Central memory CD8-positive, alpha-beta T cell (primary cell): ENCODE data around the gene GABBR2.

Experiments used
- ATAC-seq: fragments of 150-1000 bp; cut with Tn5 transposase; replicated peaks from 2 replicates; pipeline ENCODE4 v1.10.0; 2022; ENCODE audit warnings: mild to moderate bottlenecking, moderate FRiP score, moderate number of reproducible peaks; ENCODE audit not compliant: poor library complexity, severe bottlenecking; ENCODE audit errors: extremely low read depth
- DNase-seq, 2 donors: peaks; one replicate each; pipeline ENCODE4 v3.0.0; 2021; ENCODE audit warnings: low spot score in 2 of 2
- H3K27ac Mint-ChIP-seq: one replicate; pipeline ENCODE4 v1.8.0; 2022; ENCODE audit warnings: low read depth, mild to moderate bottlenecking, moderate library complexity, mixed read lengths
- H3K27me3 Mint-ChIP-seq: one replicate; pipeline ENCODE4 v1.8.0; 2022; ENCODE audit warnings: mixed read lengths
- H3K36me3 Mint-ChIP-seq: one replicate; pipeline ENCODE4 v1.8.0; 2022; ENCODE audit warnings: mild to moderate bottlenecking, moderate library complexity, mixed read lengths; ENCODE audit not compliant: insufficient read depth
- H3K4me1 Mint-ChIP-seq: one replicate; pipeline ENCODE4 v1.8.0; 2022; ENCODE audit warnings: mixed read lengths
- H3K4me3 Mint-ChIP-seq: one replicate; pipeline ENCODE4 v1.8.0; 2022; ENCODE audit warnings: mild to moderate bottlenecking, moderate library complexity, mixed read lengths
- H3K9me3 Mint-ChIP-seq: one replicate; pipeline ENCODE4 v1.8.0; 2022; ENCODE audit warnings: mixed read lengths

GABBR2 gene

DNA sequence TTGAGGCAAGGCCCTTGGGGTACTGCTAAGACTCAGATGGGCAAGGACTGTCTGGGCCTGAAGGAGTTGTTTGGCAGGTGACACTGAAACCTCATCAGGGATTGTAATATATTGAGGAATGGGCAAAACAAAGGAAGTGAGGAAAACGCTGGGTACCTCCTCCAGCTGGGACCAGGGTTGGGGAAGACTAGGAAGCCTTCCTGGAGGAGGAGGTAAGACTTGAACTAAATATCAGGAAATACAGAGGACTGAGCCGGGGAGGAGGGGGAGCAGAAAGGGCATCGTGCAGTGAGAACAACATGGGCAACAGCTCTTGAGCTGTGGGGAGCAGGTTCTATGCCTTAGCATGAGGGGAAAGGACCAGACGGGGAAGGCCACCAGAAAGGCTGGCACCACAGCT is 144.0 kb downstream of the GABBR2 start:
- Mint-ChIP-seq H3K27me3 (no peaks in the 10 kb centered on the region), H3K4me3 (no peak overlapping the region), H3K9me3 (no peaks in the 10 kb centered on the region), H3K27ac (no peak overlapping the region), H3K36me3 (no peaks in the 10 kb centered on the region), H3K4me1 (no peaks in the 10 kb centered on the region)
- DNase-seq (no peak), ATAC-seq (no peak)

DNA sequence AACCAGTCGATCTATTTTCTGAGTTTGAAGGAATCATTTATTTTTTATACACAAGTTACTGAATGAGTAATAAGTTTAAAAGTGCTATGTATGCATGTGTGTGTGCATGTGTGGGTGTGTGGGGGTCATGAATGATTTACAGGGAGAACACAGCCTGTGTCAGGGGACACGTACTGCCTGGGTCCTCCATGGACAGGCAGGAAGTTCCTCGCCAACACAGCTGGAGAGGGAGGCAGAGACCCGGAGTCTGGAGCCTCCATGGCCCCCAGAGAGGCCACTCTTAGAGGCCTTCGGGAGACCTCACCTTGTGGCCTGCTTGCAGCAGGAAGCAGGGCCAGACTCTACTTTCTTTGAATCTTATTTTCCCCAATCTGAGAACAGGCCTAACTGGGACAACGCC is 144.7 kb downstream of the GABBR2 start:
- H3K4me3 Mint-ChIP-seq = no peak overlapping the region
- no peaks in the 10 kb centered on the region for H3K4me1 Mint-ChIP-seq
- ATAC-seq (no peak), DNase-seq (no peak)
- H3K27ac Mint-ChIP-seq = no peak overlapping the region
- no peaks in the 10 kb centered on the region for H3K9me3 Mint-ChIP-seq
- H3K27me3 Mint-ChIP-seq = no peaks in the 10 kb centered on the region
- no peaks in the 10 kb centered on the region for H3K36me3 Mint-ChIP-seq

DNA sequence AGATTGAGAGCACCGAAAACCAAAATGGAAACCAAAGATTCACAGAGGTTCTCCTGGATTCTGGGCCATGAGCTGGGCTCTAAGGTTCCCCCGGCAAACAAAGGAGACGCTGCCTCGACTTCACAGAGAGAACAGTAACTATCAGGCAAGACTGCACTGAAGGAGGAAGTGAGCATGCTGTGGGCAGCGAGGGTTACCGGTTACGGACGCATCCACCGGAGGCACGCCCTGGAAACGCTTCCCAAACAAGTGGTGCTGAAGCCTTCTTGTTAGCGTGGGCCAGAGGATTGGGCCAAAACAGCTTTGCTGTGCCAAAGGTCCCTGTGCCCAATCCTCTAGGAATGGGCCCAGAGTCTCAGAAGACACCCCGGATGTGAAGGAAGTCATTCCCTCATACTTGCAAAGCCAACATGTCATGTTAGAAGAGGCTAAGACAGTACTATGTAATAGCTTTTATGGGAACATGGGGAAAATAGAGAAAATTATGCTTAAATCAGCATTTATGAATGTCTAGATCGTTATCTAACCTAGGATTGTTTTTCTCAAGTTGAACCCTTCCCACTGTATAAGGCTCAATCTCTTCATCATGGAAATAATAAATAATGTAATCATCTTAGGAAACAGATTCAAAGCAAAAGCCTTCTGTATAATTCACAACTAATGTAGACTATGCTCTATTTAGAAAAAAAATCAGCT is 145.4 kb downstream of the GABBR2 start:
- H3K27ac Mint-ChIP-seq = no peak overlapping the region
- H3K4me3 Mint-ChIP-seq = no peak overlapping the region
- no peaks in the 10 kb centered on the region for H3K9me3 Mint-ChIP-seq
- H3K36me3 Mint-ChIP-seq = no peaks in the 10 kb centered on the region
- ATAC-seq (no peak), DNase-seq (no peak)
- no peaks in the 10 kb centered on the region for H3K27me3 Mint-ChIP-seq
- H3K4me1 Mint-ChIP-seq = no peaks in the 10 kb centered on the region

DNA sequence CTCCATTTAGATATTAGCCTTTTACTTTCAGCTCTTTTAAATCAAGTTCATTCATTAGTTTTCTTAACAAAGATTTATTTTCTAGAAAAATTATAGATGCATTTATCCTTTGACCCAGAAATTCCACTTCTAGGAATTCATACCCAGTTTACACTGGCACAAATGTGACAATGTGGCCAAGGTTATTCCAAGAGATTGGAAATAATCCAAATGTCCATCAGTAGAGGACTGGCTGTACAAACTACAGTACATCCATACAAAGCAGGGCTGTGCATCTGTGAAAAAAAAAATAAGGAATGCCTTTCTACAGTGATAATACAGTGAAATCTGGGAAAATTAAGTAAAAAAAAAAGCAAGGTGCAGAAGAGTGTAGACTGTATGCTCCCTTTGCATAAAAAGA is 149.2 kb downstream of the GABBR2 start:
- ATAC-seq (no peak), DNase-seq (no peak)
- no peaks in the 10 kb centered on the region for H3K9me3 Mint-ChIP-seq
- H3K4me3 Mint-ChIP-seq = no peak overlapping the region
- peaks cover 23% of the 10 kb centered on the region for H3K27me3 Mint-ChIP-seq
- no peak overlapping the region for H3K27ac Mint-ChIP-seq
- H3K36me3 Mint-ChIP-seq = no peaks in the 10 kb centered on the region
- H3K4me1 Mint-ChIP-seq = no peaks in the 10 kb centered on the region

DNA sequence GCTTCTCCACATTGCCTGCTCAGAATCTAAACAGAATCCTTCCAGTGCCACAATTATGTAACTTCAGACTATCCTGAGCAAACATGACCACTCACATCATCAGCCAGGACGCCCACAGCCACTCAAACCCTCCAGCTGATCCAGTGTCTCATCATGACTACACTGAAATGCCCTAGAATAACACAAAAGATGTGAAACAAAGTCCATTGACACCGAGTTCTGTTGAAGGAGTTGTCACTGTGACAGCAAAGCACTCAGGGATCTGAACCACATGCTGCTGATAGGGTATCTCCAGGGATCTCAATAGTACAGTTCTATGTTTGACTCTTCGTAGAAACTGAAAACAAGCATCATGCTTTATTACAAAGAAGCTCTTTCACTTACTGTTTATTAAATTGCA is 150.2 kb downstream of the GABBR2 start:
- H3K9me3 Mint-ChIP-seq = no peaks in the 10 kb centered on the region
- no peaks in the 10 kb centered on the region for H3K4me1 Mint-ChIP-seq
- H3K27me3 Mint-ChIP-seq = peaks cover 33% of the 10 kb centered on the region
- DNase-seq (no peak), ATAC-seq (no peak)
- H3K27ac Mint-ChIP-seq = no peak overlapping the region
- no peak overlapping the region for H3K4me3 Mint-ChIP-seq
- H3K36me3 Mint-ChIP-seq = no peaks in the 10 kb centered on the region

DNA sequence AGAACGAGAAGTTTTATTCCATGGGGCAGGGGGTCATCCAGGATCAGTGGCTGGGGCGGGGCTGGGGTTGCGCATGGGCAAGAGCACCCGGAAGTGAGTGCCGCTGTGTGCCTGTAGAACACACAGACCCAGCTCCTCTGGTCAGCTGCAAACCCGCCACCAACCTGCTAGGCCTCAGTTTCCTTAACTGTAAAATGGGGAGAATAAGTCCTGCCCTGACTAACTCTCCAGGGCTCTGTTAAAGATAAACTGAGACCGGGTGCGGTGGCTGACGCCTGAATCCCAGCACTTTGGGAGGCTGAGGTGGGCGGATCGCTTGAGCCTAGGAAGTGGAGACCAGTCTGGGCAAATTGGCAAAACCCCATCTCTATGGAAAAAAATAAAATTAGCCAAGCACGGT is 152.2 kb downstream of the GABBR2 start:
- no peak for ATAC-seq
- no peak overlapping the region for H3K27ac Mint-ChIP-seq
- H3K27me3 Mint-ChIP-seq = peaks cover 38% of the 10 kb centered on the region

DNA sequence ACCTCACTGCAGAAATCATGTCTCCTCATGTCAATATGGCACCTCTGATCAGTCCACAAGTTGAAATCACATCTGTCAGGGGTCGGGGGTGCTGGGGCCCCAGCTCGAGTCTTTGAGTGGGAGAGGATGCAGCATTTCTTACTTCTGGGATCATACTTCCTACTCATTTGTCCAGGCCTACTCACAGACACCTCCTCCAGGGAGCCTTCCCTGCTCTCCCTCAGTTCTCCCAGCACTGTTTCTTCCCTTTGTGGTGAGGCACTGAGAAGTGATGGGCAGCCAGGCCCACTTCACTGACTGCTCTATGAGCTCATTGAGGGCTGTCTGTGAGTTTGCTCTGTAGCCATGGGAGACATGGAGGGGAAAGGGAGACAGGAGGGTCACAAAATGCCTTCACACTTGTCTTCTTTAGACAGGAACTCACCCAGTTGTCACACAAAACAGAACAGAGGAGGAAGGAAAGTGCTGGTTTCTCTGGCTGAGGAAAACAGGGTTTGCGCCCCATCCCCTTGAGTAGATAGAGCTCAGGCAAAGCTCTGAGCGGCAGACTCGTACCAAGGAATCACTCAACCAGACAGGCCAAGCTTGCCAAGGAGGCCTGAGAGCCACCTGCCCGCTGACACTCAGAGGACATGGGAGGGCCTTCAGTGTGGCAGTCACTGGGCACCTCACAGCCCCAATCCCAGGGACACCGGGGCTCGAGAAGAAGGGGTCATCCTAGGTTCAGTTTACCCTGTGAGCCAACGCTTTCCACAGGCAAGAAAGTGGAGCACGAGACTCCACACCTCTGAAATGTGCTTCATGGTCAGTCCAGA is 152.9 kb downstream of the GABBR2 start:
- H3K27ac Mint-ChIP-seq = no peak overlapping the region
- no peaks in the 10 kb centered on the region for H3K36me3 Mint-ChIP-seq
- no peak overlapping the region for H3K4me3 Mint-ChIP-seq
- ATAC-seq (no peak), DNase-seq (no peak)
- peaks cover 43% of the 10 kb centered on the region for H3K27me3 Mint-ChIP-seq
- H3K9me3 Mint-ChIP-seq = no peaks in the 10 kb centered on the region
- H3K4me1 Mint-ChIP-seq = no peaks in the 10 kb centered on the region

More for the DNA sequence above, 152.2 kb downstream of the GABBR2 start:
- no peak overlapping the region for H3K4me3 Mint-ChIP-seq
- H3K36me3 Mint-ChIP-seq = no peaks in the 10 kb centered on the region
- no peaks in the 10 kb centered on the region for H3K9me3 Mint-ChIP-seq
- no peaks in the 10 kb centered on the region for H3K4me1 Mint-ChIP-seq
- no peak for DNase-seq

DNA sequence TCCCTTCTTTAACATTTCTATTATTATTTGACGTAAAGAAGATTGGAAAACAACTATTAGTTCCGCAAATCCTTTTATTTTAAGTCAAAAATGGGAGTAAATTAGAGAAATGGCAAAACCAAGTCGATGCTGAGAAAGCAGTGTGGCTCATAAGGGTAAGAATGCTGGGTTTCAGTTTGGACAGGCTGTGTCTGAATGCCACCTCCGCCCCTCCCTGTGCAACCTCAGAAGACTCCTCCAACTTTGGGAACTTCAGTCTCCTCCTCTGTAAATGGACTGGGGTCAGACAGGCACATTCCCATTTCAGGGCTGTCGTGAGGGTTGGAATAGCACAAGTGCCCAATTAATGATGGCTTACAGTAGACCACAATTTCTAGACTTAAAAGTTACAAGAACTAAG is 154.0 kb downstream of the GABBR2 start:
- Mint-ChIP-seq H3K4me3 (no peak overlapping the region), H3K9me3 (no peaks in the 10 kb centered on the region), H3K36me3 (no peaks in the 10 kb centered on the region), H3K27ac (no peak overlapping the region), H3K4me1 (no peaks in the 10 kb centered on the region), H3K27me3 (peaks cover 54% of the 10 kb centered on the region)
- DNase-seq (no peak), ATAC-seq (no peak)

DNA sequence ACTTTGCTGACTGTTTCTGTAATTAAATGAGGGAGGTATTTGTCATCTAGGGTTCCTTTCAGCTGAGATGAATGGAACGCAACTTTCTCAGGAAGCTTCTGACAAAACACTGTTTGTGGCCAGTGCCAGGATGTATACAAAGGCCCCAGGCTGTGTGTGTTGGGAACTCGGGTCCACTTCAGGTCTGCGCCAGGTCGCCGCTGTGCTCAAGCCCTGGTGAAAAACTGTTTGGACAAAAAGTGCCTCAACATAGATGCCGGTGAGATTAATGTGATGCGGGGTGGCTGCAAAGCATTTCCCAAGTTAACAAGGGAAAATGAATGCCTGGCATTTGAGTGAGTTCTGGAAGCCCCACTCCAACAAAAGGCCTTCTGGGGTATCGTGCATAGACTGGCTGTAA is 156.4 kb downstream of the GABBR2 start:
- no peak for DNase-seq
- H3K36me3 Mint-ChIP-seq = no peaks in the 10 kb centered on the region
- ATAC-seq = no peak
- peaks cover 69% of the 10 kb centered on the region for H3K27me3 Mint-ChIP-seq
- H3K9me3 Mint-ChIP-seq = no peaks in the 10 kb centered on the region
- no peaks in the 10 kb centered on the region for H3K4me1 Mint-ChIP-seq
- H3K27ac Mint-ChIP-seq = no peak overlapping the region
- no peak overlapping the region for H3K4me3 Mint-ChIP-seq

DNA sequence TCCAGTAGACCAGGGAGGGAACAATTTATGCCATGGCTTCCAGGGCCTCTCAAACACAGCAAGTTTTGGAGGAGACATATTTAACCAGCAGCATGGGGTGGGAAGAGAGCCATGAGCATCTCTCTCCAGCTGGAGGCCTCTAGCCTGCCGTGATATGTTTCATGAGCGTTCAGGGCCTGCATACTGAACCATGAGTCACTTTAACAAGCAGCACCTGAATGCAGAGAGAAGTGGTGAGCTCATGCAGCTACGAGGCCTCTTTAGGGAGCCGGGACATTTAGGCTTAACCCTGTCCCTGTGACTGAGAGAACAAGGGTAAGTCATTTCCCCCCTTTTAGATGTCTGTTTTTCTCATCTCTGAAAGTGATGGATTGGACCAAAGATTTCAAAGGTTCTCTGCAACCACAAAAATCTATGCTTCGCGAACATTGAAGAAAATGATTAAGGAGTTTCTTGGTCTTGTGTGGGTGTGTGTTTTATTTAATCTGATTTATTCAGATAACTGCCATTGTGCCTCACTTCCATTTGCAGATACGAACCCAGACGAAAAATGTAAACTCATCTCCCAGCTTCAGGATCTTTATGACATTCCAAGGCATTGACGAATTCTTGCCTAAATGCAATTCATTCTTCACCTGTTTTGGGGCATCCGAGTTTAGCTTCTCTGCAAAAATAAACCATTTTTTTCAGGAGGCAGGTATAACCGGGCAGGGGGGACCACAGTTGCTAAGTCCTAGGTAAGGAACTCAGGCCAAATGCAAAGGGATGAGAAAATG is 157.0 kb downstream of the GABBR2 start:
- H3K4me1 Mint-ChIP-seq = no peaks in the 10 kb centered on the region
- no peak overlapping the region for H3K27ac Mint-ChIP-seq

DNA sequence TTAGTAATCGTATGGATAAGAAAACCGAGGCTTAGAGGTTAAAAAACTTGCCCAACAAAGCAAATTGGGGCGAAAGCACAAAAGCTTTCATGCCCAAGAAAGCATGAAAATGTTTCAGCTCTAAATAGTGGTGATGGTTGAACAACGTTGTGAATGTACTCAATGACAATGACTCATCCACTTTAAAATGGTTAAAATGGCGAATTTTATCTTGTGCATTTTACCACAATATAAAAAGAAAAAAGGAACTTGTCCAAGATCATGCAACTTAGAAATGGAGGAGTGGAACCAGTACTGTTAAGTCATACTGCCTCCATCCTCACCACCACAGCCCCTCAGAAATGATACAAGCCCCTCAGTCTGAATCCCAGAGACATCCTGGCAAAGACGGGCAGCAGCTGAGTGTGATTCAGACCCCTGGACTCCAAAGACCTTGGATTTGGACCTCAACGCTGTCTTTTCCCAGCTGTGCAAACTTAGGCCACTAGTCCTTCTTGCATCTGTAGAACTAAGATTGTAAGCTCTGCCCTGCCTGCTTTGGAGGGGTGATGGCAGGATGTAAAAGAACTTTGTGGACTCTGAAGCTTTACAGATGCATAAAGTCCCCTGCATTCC is 158.4 kb downstream of the GABBR2 start:
- DNase-seq (no peak), ATAC-seq (no peak)
- peaks cover 53% of the 10 kb centered on the region for H3K27me3 Mint-ChIP-seq
- no peaks in the 10 kb centered on the region for H3K4me1 Mint-ChIP-seq
- no peaks in the 10 kb centered on the region for H3K9me3 Mint-ChIP-seq
- H3K4me3 Mint-ChIP-seq = no peak overlapping the region
- no peak overlapping the region for H3K27ac Mint-ChIP-seq
- no peaks in the 10 kb centered on the region for H3K36me3 Mint-ChIP-seq

More for the DNA sequence above, 157.0 kb downstream of the GABBR2 start:
- no peaks in the 10 kb centered on the region for H3K36me3 Mint-ChIP-seq
- no peak for DNase-seq
- ATAC-seq = no peak
- H3K9me3 Mint-ChIP-seq = no peaks in the 10 kb centered on the region
- H3K4me3 Mint-ChIP-seq = no peak overlapping the region
- peaks cover 63% of the 10 kb centered on the region for H3K27me3 Mint-ChIP-seq

DNA sequence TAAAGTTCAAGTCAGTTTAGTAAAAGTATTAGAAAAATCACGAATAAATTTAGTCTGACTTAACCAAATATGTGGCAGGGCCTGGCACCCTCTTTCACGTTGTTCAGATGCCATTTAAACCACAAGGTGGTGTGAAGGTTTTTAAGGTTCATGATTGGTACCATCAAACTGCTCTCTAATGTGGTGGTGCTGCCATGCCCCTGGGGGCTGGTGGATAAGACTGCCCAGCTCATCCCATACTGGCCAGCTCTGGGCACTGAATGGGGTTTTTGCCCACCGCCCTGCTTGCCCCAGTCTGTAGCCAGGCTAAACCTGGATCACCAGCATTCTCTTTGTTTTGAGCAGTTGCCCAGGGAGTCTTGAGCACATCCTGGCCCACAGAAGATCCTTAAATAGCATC is 159.3 kb downstream of the GABBR2 start:
- Mint-ChIP-seq H3K27ac (no peak overlapping the region), H3K9me3 (no peaks in the 10 kb centered on the region), H3K4me3 (no peak overlapping the region), H3K36me3 (no peaks in the 10 kb centered on the region), H3K4me1 (no peaks in the 10 kb centered on the region), H3K27me3 (peaks cover 47% of the 10 kb centered on the region)
- no peak for ATAC-seq
- no peak for DNase-seq
